H54 (cell line): Measurements from ENCODE around the gene HIVEP3.

Experiments used
- DNase-seq: peaks from one replicate; pipeline ENCODE4 v3.0.0; 2011; ENCODE audit warnings: low spot score, mixed read lengths; ENCODE audit not compliant: insufficient read length
- FAIRE-seq: peaks from 3 replicates; lab custom pipeline; 2011; peaks lifted over from hg19 to GRCh38; lab: Jason Lieb, UNC
- POLR2A ChIP-seq: IDR thresholded peaks from 2 replicates; pipeline ENCODE4 v1.6.1; 2011; ENCODE audit warnings: low read depth, mild to moderate bottlenecking, low read length

Gene HIVEP3

GRCh38 chr1:41607808-41608207 lies 310.9 kb downstream of the HIVEP3 start:
- FAIRE-seq (no peak), DNase-seq (no peak)
- TF ChIP-seq POLR2A, result no peak

GRCh38 chr1:41599912-41600311 lies 318.8 kb downstream of the HIVEP3 start:
- no peak for DNase-seq
- TF ChIP-seq POLR2A, result no peak
- FAIRE-seq, result peak; percentile 20

- TF ChIP-seq POLR2A, result no peak
- FAIRE-seq (no peak), DNase-seq (no peak)
Observed at GRCh38 chr1:41598325-41598724, 320.4 kb downstream of the HIVEP3 start.

DNA sequence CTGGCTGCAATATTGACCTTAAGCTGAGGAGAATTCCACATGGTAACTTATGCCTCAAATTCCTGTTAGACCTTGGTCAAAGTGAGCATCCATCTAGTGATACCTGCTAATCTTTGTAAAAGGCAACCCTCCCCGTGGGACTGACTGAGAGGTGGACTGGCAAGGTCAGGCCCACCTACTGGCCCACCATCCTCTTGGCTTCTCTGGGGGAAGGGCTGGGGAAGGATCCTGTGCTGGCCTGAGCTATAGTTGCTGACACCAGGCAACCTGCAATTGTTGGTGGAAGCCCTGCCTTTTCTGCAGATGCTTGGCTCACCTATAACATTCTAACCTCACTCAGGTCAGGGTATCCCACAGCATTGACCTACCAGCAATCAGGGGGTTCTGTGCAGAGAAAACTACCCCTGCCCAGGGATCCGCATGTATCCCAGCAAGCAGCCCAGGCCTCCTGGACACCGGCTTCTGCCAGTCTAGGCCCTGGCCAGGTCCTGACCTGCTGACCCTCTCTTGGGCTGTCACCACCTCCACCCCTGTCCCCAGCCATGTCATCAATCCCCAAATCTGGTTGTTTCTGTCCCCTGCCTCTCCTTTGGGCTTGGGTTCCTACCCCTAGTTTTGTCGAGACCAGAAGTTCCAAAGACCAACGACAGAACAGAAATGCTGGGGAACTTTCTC lies 326.1 kb downstream of the HIVEP3 start:
- DNase-seq, result no peak
- no peak for FAIRE-seq
- TF ChIP-seq POLR2A, result no peak

DNA sequence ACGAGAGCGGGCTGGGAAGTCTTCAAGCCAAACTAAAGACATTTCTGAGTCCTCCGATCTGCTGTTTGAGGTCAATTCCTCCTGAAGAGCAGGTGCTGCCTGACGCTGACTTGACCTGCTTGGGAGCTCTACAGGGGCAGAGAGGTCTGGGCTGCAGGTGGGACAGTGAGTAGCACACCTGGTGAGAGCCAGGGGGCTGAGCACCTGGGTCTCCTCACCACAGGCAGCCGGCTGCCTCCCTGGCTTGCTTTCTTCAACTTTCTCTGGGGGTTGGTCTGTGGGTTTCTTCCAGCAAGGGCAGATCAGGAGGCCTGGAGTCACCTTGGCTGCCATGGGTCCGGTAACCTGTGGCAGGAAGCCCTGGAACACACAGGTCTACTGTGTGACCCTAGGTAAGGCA lies 326.8 kb downstream of the HIVEP3 start:
- FAIRE-seq (no peak), DNase-seq (no peak)
- no peak for TF ChIP-seq POLR2A

GRCh38 chr1:41590331-41590730 lies 328.4 kb downstream of the HIVEP3 start:
- FAIRE-seq (no peak), DNase-seq (no peak)
- TF ChIP-seq POLR2A, result no peak

DNA sequence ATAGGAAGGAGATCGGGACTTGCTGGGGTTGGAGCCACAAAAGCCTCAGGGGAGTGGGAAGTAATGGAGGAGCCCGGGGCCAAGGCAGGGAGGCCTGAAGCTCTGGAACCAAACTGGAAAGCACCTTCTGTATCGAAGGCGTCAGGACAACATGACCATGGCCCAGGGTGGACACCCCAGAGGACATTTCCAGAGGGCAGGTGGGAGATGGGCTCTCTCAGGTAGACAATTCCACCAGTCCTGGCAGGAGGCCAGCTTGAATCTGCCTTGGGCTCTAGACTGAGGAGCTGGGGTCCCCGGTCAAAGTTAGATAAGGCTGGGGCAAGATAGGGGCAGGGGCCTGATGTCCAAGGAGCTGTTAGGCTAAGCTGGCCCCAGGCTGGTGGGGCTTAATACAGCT lies 329.3 kb downstream of the HIVEP3 start:
- TF ChIP-seq POLR2A, result no peak
- FAIRE-seq, result no peak
- no peak for DNase-seq

GRCh38 chr1:41588334-41588875 lies 330.3 kb downstream of the HIVEP3 start:
- FAIRE-seq (no peak), DNase-seq (no peak)
- no peak for TF ChIP-seq POLR2A

- DNase-seq, result no peak
- no peak for FAIRE-seq
Observed at GRCh38 chr1:41587791-41588190, 330.9 kb downstream of the HIVEP3 start.

DNA sequence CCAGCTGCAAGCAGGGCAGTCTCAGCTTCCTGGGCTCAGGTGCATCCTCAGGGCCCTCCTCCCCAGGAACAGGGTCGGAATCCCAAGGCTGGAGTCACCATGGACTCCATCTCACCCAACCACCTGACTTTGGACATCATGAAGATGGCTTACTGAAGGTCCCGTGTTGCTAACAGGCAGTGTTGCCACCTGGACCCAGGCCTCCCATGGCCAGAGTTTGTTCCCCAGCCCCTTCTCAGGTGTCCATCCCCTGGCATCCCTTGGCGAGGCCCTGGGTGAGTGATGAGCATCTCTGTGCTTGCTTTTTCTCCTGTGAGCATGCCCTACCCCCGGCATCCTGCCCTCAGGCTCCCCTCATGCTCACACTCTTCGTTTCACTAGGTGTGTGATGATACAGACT lies 332.5 kb downstream of the HIVEP3 start:
- FAIRE-seq (no peak), DNase-seq (no peak)
- TF ChIP-seq POLR2A, result no peak

More at GRCh38 chr1:41587791-41588190, 330.9 kb downstream of the HIVEP3 start:
- TF ChIP-seq POLR2A, result no peak

- DNase-seq (no peak), FAIRE-seq (no peak)
- TF ChIP-seq POLR2A, result no peak
Observed at GRCh38 chr1:41583658-41584547, 334.8 kb downstream of the HIVEP3 start.

GRCh38 chr1:41582851-41583657 lies 335.7 kb downstream of the HIVEP3 start:
- no peak for TF ChIP-seq POLR2A
- DNase-seq (no peak), FAIRE-seq (no peak)

DNA sequence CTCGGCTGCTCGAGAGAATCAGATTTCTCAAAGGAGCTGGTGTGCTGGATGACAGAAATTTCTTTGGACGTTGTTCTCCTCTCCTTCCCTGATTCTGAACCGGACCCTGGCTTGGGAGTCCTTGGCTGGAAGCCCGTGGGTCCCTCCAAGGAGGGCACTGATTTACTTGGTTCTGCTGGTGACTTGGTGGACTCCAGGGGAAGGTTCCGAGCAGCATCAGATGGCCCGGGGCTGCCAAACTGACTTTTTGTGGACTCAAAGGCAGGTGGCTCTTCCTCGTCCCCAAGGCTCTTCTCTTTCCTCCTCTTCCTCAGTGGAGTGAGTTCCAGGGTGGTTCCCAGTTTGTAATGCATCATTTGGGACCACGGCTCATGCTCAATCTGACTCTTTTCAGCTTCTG lies 336.4 kb downstream of the HIVEP3 start:
- DNase-seq (no peak), FAIRE-seq (no peak)
- no peak for TF ChIP-seq POLR2A

GRCh38 chr1:41582004-41582325 lies 336.8 kb downstream of the HIVEP3 start:
- DNase-seq, result no peak
- FAIRE-seq, result no peak
- no peak for TF ChIP-seq POLR2A
